IPS-15b (cell line): ENCODE results near the gene CREBZF.
"Not testable (repeated sequence)": the region's sequence is repeated elsewhere in the genome, so short reads cannot be mapped to it uniquely, and the experiment has no call there.

Source experiments
- H3K27me3 ChIP-seq: one replicate; pipeline ENCODE4 v1.6.1; 2013; ENCODE audit warnings: low read length; ENCODE audit not compliant: control insufficient read depth, insufficient read depth
- H3K36me3 ChIP-seq: one replicate; pipeline ENCODE4 v1.6.1; 2013; ENCODE audit warnings: low read length; ENCODE audit not compliant: control insufficient read depth, insufficient read depth
- H3K4me1 ChIP-seq: one replicate; pipeline ENCODE4 v1.6.1; 2013; ENCODE audit warnings: mild to moderate bottlenecking, low read length; ENCODE audit not compliant: control insufficient read depth, insufficient read depth
- H3K4me3 ChIP-seq: one replicate; pipeline ENCODE4 v1.5.1; 2013; ENCODE audit warnings: low read depth, low read length
- H3K9ac ChIP-seq: one replicate; pipeline ENCODE4 v1.6.1; 2013; ENCODE audit warnings: low read depth, mild to moderate bottlenecking, low read length
- H3K9me3 ChIP-seq: one replicate; pipeline ENCODE4 v1.6.1; 2013; ENCODE audit warnings: mild to moderate bottlenecking, low read length; ENCODE audit not compliant: control insufficient read depth, insufficient read depth

CREBZF gene

DNA sequence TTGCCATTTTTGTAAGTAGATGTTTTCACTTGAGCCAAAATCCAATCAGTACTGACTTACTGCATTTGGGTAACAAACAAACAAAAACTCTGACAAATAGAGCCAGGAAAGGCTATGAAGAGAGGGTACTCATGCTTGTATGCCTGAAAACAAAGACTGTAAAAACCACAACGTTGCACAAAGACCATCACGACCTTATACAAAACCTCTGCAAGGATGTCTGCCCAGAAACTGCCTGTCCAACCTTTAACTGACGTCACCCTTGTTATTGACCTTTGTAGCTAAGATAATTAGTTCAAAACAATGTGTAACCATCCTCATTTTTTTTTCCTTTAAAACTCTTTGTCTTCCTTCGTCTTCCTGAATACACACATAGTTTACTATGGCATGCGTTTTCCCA, 804 bp upstream of the CREBZF start:
- Histone ChIP-seq H3K36me3 (no peaks in the 10 kb centered on the region), H3K9me3 (no peaks in the 10 kb centered on the region), H3K27me3 (no peaks in the 10 kb centered on the region), H3K9ac (no peak overlapping the region), H3K4me1 (peaks cover 2% of the 10 kb centered on the region), H3K4me3 (no peak overlapping the region)

GRCh38 chr11:85663753-85664614, 945 bp downstream of the CREBZF start:
- Histone ChIP-seq H3K9ac (peak overlapping the region; percentile 96), H3K27me3 (no peaks in the 10 kb centered on the region), H3K4me3 (peak overlapping the region; percentile 95), H3K4me1 (peaks cover 2% of the 10 kb centered on the region), H3K9me3 (no peaks in the 10 kb centered on the region), H3K36me3 (no peaks in the 10 kb centered on the region)

- Histone ChIP-seq H3K9me3 (no peaks in the 10 kb centered on the region), H3K27me3 (no peaks in the 10 kb centered on the region), H3K9ac (peak overlapping the region; percentile 96), H3K36me3 (no peaks in the 10 kb centered on the region), H3K4me1 (peaks cover 2% of the 10 kb centered on the region), H3K4me3 (peak overlapping the region; percentile 95)
Measured at GRCh38 chr11:85663080-85663752, 1.7 kb downstream of the CREBZF start.

DNA sequence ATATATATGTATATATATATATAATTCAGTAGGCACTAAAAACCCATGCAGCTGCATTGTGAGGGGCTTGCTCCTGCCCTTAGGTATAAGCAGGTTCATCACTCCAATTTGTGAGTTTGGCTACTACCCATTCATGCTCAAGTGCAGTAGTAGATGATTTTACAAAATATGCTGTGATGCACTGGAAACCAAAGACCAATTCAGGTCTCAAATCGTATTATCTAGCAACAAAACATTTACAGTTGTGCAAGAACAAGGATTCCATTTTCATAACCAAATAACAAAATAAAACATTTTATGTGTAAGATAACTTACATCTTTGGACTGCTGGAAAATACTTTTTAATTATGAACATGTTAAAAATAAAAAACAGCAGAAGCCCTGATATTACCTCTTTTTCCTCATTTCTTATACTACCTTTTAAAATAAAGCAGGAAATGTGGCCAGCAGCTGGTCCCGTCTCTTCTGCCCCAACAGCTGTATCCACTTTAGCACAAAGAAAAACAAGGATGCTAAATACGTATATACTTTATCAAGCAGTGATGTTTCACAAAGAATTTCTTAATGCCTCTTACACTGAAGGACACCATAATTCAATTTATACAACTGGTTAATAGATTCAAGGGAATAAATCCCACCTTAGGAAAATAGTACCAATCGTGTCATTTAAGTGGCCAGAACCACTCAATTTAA, 2.8 kb downstream of the CREBZF start:
- Histone ChIP-seq H3K9me3 (no peaks in the 10 kb centered on the region), H3K4me1 (peaks cover 2% of the 10 kb centered on the region), H3K4me3 (peak overlapping the region; percentile 95), H3K27me3 (no peaks in the 10 kb centered on the region), H3K9ac (no peak overlapping the region), H3K36me3 (no peaks in the 10 kb centered on the region)

DNA sequence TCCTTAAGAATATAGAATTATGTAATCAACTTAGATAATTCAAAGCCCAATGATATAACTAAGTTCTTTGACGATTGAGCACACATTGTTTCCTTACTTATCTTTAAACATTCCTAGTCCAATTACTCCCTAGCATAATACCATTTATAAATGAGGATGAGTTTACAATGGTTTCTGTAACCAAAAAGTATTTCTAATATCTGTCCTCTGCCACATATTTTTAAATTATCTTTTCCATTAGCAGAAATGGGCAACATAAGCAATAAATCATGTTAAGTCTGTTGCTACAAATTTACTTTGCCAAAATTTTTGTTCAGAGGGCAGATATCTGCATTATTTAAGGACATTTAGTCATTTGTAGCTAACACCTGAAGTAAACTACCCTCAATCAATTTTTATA, 6.7 kb downstream of the CREBZF start:
- peaks cover 5% of the 10 kb centered on the region for H3K36me3 ChIP-seq

GRCh38 chr11:85656777-85657176, 8.2 kb downstream of the CREBZF start:
- Histone ChIP-seq H3K9me3 (no peaks in the 10 kb centered on the region), H3K4me1 (no peaks in the 10 kb centered on the region), H3K9ac (no peak overlapping the region), H3K36me3 (peaks cover 5% of the 10 kb centered on the region), H3K27me3 (no peaks in the 10 kb centered on the region), H3K4me3 (no peak overlapping the region)

More for the DNA sequence above, 6.7 kb downstream of the CREBZF start:
- Histone ChIP-seq H3K4me3 (no peak overlapping the region), H3K4me1 (no peaks in the 10 kb centered on the region), H3K9ac (no peak overlapping the region), H3K9me3 (no peaks in the 10 kb centered on the region), H3K27me3 (no peaks in the 10 kb centered on the region)

GRCh38 chr11:85654343-85654742, 10.6 kb downstream of the CREBZF start:
- H3K4me3 ChIP-seq, H3K4me1 ChIP-seq, H3K9ac ChIP-seq, H3K9me3 ChIP-seq, H3K27me3 ChIP-seq, H3K36me3 ChIP-seq: not testable (repeated sequence)

DNA sequence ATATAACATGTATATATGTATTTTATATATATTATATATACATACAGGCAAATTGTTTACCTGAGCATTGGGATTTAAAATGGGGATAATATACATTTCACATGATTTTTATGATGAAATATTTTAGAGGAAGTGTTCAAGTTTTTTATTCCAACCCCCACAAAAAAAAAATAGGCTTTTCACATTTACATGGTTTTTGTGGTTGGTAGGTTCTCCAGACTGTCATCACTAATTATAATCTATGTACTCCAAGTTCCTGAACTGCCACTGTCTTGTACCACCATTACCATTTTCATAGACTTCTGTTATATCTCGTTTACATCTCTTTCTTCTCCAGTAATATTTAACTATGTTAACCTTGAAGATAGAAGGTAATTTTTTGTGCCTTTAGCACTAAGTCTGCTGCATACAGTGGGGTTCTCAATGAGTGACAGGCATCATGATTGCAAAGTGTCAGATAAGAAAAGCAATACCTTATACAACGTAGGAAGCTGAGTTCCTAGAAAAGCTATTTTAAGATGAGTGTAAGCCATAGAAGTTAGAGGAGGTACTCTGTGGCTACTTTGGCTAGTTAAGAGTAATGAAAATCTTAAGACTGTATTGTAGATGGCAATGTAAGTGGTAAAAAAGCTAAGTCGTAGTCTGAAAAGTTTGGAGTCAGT, 12.0 kb downstream of the CREBZF start:
- Histone ChIP-seq H3K9me3 (no peaks in the 10 kb centered on the region), H3K36me3 (peaks cover 5% of the 10 kb centered on the region), H3K4me3 (no peak overlapping the region), H3K4me1 (no peaks in the 10 kb centered on the region), H3K9ac (no peak overlapping the region), H3K27me3 (no peaks in the 10 kb centered on the region)

GRCh38 chr11:85651118-85651517, 13.8 kb downstream of the CREBZF start:
- Histone ChIP-seq H3K4me1 (no peaks in the 10 kb centered on the region), H3K9me3 (no peaks in the 10 kb centered on the region), H3K9ac (no peak overlapping the region), H3K36me3 (peaks cover 4% of the 10 kb centered on the region), H3K4me3 (no peak overlapping the region), H3K27me3 (no peaks in the 10 kb centered on the region)

DNA sequence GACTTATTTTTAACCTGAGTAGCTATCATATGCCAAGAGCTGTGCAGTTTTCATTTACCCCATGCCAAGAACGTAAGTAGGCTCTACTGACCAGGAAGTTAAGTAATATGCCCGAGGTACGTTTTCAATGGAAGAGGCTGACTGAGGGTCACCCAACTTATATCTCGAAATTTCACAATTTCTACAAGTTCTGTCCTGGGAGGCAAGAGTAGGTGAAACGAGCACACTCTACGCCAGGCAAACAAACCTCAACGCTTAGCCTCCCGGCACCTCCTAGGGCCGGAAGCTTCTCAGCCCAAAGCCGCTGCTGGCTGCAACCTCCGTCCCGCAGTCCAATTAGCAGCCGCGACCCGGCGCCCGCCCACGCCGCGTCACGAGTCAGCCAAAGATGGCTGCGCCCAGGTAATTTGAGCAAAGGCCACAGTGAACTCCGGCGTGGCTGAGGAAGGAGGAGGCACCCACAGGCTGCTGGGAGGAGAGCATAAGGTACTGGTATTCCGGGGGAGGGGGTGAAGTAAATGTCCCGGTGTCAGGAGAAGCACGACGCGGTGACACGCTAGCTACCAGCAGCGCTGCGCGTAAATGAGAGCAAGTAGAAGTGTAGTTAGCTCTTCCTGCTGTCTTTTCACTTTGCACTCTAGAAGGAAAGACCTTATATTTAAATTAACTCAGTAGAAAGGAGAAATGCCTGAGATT, 17.2 kb downstream of the CREBZF start, which contains the start of gene TMEM126A:
Gene TMEM126A, plus strand, starts transcription at position 364 of the 696 bp plus-strand sequence. CDS start 2,289 bp downstream, outside the sequence.
- Histone ChIP-seq H3K4me3 (peak within 1 kb of the TSS; percentile 68), H3K4me1 (no peaks in the 10 kb centered on the region), H3K27me3 (no peaks in the 10 kb centered on the region), H3K9me3 (no peaks in the 10 kb centered on the region), H3K9ac (peak within 1 kb of the TSS; percentile 76), H3K36me3 (no peaks in the 10 kb centered on the region)

- no peaks in the 10 kb centered on the region for H3K9me3 ChIP-seq
- peak overlapping the region; percentile 76 for H3K9ac ChIP-seq
- H3K27me3 ChIP-seq = no peaks in the 10 kb centered on the region
- no peaks in the 10 kb centered on the region for H3K4me1 ChIP-seq
- H3K36me3 ChIP-seq = no peaks in the 10 kb centered on the region
- H3K4me3 ChIP-seq = peak overlapping the region; percentile 68
Measured at GRCh38 chr11:85647078-85647477, 17.9 kb downstream of the CREBZF start.
